ENCODE measurements around the gene EMC7.
"Not testable (repeated sequence)": the region's sequence is repeated elsewhere in the genome, so short reads cannot be mapped to it uniquely, and the experiment has no call there.

DNA sequence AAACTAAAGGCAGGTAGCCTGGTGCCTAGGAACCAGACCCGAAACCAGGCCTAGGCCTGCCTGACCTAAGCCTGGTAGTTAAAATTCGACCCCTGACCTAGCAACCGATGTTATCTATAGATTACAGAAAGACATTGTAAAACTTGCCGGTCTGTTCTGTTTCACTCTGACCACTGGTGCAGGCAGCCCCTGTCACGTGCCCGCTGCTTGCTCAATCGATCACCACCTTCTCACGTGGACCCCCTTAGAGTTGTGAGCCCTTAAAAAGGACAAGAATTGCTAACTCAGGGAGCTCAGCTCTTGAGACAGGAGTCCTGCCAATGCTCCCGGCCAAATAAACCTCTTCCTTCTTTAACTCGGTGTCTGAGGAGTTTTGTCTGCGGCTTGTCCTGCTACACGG, 20.1 kb upstream of the EMC7 start:
- TF ChIP-seq SUZ12 (IDR thresholded peaks at IDR 0.05); HDGF (IDR thresholded peaks at IDR 0.05; ENCODE audit: borderline replicate concordance); BHLHE40 (IDR thresholded peaks at IDR 0.05; ENCODE audit: borderline replicate concordance); SP1 (IDR thresholded peaks at IDR 0.05); FOXK2 (IDR thresholded peaks at IDR 0.05); FOXM1 (IDR thresholded peaks at IDR 0.05; ENCODE audit: borderline replicate concordance); ARNT (IDR thresholded peaks at IDR 0.05); ELF4 (IDR thresholded peaks at IDR 0.05); L3MBTL2 (conservative IDR thresholded peaks at IDR 0.05); CTBP1 (IDR thresholded peaks at IDR 0.05; ENCODE audit: borderline replicate concordance): not testable (repeated sequence)
